Fibroblast of skin of right biceps (primary cell): Measurements from ENCODE around the gene CHST8.
A peak's percentile ranks its signal among the peaks of the same experiment; 100 is the strongest.

Source experiments
- DNase-seq: peaks from one replicate; pipeline ENCODE4 v3.0.0-alpha.2; 2013

The CHST8 gene

DNA sequence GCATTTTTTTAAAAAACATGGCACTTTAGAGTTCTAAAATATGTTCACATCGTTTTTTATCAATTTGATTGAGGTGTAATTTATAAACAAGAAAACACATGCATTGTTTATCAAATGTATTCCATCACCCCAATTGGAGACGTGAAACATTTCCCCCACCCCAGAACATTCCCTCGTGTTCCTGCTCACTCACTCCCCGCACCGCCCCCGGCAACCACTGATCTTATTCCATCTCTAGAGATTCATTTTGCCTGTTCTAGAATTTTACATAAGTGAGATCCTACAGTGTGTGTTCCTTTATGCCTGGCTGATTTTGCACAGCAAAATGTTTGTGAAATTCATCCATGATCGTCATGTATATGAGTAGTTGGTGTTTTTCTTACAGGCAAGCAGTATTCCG is 124.4 kb downstream of the CHST8 start:
- DNase-seq, result no peak

DNA sequence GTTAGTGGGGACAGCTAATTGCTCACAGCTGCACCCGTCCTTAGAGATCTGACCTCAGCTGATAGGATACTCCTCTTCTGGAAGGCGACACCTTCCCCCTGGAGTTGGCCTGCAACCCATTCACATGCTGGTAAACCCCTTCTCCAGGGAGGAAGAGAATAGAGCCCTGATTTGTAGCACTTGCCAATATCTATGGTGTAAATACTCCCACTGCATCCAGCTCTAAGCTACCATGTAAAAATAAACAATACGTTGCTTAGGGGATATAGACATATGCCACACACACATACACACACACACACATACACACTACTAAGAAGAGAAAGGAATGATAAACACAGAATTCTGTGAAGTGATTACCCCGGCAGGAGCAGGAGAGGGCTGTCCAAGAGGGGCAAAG is 125.5 kb downstream of the CHST8 start:
- no peak for DNase-seq

DNA sequence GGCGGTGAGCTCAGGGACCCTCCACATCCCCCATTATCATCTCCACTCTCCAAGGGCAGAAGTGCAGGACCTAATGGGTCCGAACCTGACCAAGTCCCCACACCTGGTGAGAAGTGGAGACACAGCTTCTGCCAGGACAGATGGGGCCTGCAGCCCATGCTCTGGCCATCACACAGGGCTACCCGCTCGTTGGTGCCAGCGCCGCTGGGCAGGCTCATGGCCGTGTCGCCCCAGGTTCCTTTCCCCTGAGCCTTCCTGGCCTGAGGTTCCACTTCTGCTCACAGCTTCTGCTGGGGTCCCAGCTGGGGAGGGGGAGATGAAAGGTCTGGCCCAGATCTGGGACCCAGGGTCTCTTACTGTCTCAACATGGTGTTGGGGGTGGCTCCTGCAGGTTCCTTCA is 126.5 kb downstream of the CHST8 start:
- DNase-seq, result no peak

DNA sequence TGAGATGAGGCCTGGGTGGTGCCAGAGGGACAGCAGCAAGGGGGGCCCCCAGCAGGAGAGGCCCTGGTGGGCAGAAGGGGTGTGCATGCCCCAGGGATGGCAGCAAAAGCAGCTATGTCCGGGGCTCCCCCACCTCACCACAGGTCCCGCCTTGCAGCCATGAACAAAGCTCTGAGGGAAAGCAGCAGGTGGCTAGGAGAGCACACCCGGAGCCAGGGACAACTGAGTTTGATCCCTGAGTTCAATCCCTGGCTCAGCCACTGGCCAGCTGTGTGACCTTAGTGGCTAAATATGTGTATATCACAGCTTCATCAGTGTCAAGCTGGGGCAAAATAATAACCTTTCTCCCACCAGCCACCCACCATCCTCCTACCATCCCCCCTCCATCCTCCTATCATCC is 127.3 kb downstream of the CHST8 start:
- DNase-seq, result no peak

DNA sequence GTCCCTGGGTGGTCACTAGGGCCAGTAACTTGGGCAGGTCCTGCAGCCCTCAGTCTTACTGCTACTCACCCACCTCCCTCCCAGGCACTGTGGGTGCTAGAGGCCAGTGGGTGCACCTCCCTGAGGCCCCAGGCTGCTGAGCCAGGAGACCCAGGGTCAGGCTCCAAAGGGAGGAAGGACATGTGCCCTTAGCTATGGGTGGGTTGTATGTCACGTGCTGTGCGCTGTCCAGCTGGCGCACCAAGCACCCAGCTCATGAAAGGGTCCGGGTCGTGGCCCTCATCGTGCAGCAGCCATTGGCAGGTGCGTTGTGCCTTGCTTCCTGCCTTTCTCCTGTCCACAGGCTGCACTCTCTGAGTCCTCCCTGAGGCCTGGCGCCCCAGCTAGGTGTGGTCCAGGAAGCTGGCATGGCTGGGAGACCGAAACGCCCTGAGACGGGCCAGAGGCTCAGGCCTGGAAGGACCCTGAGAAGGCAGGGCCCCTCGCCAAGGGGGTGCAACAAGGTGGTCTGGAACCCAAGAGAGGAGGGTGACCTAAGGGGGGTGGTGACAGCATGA is 127.9 kb downstream of the CHST8 start:
- DNase-seq, result no peak

DNA sequence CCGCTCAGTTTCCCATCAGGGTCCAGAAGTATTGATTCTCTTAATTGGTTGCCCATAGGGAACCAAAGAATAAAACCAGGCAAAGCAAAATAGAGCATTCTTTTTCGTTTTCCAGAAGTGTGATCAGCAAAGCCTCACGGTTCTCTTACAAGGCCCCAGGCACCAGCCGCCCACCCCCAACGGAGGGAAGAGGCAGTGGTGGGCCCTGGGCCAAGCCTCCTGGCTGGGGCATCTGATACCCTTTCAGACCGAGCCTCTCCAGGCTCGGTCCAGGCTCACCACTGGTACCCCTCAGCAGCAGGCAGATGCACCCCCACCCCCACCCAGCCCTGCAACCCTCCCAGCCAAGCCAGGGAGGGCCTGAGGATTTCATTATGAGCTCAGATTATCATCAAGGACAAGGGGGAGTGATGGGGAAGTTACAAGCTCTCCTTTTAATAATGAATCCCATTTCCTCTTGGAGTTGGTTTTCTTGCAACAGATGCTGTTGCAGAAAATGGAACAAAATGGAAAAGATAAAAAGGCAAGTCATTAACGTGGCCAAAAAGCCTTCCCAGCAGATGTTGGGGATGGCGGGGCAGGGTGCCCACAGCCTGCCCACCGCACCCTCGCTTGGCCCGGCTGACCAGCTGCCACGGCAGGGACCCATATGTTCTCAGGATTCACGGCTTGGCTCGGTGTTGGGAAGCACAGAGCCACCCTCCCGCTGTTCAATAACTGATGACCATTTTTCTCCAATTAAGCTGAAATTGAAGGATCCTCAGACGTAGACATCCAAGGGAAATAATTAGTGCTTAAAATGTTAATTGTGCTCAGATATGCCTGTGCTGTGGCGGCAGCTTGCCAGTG is 129.1 kb downstream of the CHST8 start:
- no peak for DNase-seq

DNA sequence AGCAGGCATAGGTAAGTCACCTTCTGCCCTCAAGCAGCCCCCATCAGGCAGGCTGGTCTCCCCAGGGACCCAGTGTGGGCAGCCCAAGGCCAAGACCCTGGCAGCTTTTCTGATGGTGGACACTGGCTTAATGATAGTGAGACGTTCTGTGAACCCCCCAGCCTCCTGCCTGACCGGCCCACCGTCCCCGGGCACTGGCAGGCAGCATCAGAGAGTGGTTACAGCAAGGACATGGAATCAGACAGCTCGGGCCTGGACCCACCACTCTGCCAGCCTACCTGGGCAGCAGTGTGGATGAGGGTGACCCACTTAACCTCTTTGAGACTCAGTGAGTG is 129.7 kb downstream of the CHST8 start:
- DNase-seq, result no peak

DNA sequence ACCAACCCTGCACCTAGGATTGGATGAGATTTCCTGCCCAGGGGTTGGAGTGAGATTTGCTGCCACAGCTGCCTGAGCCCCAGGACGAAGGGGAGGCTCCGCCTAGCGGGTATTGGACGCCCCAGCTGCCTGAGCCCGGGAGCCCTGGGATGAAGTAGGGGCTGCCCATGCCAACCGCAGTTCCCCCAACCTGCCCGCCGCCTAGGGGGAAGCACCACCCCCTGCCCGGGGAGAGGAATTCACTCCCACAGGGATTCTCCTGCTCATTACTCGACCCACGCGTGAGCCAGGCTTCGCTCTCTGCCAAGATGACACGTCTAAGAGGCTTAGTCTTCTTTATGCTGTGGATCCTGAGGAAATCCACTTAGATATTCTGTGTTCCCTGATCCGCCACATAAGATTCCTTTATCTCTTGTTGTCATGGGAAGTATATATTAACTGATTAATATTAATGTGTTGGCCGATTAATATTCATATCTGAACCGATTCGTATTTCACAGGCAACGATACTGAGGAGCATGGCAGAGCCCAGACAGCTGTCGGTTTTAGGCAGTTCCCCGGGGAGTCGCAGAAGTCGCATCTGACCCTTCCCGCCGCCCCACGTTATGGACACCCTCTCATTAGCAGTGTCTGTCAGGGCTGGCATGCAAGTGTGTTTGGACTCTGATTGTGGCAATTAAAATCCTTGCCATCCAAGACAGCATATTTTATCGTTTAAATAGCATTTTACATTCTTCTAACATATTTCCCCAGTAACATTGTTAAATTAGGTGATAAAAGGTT is 130.5 kb downstream of the CHST8 start:
- no peak for DNase-seq

DNA sequence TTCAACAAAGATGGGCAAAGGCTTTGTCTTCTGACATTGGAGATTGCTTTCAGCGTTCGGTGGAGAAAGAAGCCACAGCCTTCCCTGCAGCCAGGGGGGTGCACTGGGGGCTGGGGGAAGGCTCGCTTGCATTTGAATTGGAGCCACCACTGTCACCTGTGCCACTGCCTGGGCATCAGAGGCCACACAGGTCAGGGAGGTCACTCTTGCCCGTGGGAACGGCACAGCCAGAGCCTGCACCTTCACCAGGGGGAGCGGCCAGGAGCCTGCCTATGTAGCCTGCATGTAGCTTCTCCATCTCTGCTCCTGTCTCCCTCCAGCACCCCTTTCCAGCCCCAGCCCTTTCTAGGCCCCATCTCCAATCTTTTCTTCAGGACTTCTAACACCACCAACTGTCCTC is 131.2 kb downstream of the CHST8 start:
- DNase-seq, result no peak

DNA sequence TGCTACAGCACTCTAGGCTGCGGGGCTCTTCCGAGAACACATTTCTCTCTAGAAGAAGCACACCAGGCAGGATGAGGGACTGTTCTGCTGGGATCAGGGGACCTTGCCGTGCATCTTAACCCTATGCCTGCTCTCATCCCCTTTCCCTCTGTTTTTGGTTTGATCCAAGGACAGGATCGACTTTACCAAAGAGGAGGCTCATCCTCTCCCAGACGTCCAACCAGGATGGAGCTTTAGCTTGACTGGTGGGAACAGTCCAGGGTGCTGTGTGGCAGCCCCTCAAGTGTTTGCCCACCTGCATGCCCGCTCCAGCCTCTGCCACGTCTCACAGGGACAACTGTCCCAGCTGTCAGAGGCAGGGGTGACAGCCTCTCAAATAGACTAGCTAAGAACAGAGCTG is 132.6 kb downstream of the CHST8 start:
- DNase-seq, result no peak

DNA sequence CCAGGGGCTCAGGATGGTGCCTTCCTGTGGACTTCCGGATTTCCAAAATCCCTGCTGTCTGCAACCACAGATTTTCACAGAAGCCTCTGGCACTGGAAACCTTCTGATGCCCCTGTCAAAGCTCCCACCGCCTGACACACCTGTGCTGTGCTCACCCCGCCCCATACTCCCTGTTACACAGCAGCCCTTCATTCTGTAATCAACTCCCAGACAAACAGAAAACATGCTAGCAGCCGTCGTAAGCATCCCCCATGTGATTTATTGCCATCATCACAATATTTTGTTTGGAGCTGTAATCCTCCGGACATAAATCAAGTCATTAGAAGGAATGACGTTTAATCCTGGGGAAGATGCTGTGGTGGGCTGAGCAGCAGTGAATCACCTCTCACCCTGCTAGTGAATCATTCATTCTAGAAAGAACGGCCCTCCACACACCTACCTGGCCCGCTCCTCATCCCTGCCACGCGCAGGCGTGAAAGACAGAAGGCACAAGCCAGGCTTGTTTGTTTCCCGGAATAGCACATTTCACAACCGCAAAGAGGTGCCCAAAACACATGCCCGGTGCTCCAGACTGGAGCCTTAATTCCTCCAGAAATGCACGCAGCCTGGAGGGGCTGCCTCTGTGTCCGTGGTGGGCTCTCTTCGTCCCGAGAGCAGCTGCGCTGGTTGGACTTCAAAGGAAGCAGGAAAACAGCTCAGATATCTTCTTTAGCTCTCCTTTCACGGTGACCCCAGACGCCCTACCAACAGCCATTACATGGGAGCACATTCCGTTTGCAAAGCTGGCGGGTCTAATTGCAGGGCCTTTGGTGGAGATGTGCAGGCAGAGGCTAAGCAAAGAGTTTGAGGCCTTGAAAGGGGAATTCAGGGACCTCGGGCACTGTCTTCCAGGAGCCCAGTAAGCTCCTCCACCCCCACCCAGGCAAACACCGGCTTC is 133.6 kb downstream of the CHST8 start:
- DNase-seq, result no peak

DNA sequence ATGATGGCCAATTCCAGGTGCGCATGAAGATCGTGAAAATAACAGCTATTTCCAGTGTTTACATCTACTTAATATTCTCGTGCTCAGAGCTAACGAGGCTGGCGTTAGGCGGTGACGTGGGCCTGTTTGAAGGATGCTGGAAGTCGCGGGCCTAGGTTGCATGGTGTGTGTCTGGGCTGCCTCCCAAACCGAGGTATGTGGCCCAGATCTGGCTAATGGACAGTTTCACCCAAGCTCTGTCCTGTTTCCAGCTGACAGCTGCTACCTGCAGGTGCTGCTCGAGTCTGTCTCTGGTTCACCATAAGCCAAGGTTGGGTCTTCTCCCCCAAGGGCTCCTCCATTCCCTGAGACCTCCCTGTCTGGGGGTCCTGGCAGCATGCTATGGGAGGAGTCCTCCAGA is 134.4 kb downstream of the CHST8 start:
- DNase-seq, result no peak

DNA sequence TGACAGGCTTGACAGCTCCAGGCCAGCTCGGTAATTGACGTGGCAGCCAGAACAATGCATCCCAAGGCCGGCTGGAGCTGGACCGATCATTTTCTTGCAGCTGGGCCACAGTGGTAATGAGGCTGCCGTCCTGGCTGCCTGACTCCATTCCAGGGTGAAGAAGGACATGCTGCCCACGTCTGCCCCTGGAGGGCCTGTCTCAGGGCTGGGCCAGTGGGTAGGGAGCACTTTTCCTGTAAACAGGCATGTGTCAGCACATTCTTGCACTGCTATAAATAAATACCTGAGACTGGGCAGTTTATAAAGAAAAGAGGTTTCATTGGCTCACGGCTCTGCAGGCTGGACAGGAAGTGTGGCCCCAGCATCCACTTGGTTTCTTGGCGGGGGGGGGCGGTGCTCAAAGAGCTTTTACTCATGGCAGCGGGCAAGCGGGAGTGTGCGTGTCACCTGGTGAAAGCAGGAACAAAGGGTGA is 136.8 kb downstream of the CHST8 start:
- DNase-seq, result no peak

DNA sequence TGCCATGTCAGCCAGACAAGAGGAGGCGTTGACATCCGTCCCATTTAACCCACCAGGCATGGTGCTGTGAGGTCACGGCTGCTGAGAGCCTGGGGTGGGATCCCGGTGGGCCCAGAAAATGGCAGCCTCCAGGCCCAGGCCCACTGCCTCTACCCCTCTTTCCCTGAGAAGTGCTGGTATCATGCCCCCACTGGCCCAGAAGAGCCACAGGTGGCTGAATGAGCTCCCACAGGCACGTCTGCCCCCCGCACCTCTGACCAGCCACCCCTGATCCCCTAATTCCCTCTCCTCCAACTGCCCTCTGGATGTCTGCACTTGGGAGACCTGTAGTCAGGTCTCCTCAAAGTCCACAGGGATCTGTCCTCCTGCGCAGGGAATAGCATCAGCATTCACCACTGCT is 137.6 kb downstream of the CHST8 start:
- no peak for DNase-seq

DNA sequence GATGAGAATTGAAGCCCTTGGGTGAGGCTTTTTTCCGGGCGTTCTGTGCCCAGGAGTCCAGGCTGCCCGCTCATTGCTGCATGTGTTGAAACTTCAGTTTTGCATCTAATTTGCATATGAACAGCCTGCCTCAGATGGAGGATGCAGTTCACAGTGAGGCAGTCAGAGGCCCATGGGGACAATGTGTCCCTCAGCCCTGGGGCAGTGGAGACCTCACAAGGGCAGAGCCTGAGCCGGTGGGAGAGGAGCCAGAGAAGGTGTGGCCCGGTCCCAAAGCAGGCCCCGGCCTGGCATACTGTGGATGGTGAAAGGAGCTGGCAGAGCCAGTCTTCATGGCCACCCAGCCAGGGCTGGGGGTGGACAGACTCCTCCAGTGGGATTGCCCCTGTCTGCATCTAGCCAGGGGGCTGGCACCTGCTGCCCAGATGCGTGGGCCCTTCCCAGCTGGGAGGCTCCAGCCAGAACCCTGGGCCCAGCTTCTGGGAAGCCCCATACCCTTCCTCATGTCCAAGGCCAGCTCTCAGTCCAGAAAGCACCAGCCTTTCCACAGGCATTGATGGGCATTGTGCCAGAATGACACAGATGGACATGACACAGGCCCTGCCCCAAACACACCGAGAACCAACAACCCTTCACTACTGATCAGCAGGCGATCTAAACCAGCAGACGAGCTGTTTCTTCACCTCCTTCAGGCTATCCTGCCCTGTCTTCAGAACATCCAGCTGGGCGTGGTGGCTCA is 142.0 kb downstream of the CHST8 start:
- no peak for DNase-seq

DNA sequence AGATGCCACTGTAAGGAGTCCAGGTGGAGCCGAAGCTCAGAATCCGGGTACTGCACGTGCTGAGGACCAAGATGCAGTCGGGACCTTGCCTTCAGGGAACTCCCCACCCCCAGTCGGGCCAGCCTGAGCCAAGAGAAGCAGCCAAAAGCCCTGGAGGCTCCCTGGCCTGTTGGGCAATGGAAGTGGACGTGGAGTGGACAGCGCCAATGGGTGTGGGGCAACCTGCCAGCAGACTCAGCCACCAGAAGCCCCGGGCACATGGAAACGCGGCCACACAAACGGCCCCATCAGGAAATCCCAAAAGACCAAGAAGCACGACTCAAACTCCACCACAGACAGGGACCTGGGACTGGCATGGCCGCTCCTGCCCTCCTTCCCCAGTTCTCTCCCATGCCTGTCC is 144.9 kb downstream of the CHST8 start:
- DNase-seq, result no peak

DNA sequence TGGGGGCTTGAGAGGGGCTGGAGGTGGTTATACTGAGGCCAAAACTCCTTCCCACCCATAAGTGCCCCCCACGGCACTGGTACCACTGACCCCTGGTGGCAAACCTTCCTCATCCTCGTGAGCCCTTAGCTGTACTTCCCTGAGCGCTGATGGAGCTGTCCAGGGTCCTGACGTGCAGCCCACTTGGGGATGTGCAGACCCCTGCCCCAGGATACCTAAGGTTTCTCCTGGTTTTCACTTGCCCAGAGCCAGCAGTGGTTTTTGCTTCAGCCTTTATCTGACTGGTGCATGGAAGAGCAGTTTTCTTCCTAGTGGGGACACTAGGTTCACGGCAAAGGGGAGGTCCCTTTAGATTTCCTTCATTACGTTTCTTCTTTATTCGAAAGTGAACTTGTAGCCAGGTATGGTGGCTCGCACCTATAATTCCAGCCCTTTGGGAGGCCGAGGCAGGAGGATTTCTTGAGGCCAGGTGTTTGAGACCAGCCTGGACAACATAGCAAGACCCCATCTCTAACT is 146.2 kb downstream of the CHST8 start:
- peak; percentile 36 for DNase-seq

DNA sequence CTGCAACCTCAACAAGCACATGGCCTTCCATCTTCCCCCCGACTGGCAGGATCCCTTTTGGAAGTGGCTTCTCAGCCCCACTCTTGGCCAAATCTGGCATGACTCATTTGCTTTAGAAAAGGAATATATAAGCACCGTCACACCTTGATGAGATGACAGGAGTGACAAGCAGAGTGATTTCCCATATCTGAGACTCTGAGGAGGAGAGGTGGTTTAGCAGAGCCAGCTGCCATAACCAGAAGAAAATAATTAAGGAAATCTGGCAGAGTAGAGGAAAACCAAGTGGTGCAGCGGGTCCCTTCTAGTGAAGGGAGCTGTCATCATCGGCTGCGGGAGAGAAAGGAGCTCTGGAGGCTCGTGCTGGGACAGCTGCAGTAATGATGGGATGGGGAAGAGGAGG is 147.5 kb downstream of the CHST8 start:
- no peak for DNase-seq

DNA sequence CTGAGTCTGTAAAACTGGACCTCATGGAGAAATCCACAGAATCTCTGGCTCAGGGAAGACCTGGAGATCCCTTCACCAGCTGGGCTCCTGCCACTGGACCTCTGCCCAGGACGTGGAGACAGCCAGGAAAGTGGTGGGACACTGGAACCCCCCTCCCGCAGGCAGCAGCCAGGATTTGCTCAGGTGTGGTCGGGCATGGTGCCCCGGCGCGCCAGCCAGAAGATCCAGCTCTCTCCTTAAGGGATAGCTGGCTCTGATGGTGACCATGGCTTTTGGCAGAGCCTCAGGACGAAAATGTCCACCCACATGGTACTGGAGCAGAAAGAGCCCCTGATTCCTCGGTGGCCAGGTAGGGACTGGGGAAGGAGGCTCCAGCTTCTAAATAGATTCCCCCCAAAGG is 148.4 kb downstream of the CHST8 start:
- DNase-seq, result no peak

DNA sequence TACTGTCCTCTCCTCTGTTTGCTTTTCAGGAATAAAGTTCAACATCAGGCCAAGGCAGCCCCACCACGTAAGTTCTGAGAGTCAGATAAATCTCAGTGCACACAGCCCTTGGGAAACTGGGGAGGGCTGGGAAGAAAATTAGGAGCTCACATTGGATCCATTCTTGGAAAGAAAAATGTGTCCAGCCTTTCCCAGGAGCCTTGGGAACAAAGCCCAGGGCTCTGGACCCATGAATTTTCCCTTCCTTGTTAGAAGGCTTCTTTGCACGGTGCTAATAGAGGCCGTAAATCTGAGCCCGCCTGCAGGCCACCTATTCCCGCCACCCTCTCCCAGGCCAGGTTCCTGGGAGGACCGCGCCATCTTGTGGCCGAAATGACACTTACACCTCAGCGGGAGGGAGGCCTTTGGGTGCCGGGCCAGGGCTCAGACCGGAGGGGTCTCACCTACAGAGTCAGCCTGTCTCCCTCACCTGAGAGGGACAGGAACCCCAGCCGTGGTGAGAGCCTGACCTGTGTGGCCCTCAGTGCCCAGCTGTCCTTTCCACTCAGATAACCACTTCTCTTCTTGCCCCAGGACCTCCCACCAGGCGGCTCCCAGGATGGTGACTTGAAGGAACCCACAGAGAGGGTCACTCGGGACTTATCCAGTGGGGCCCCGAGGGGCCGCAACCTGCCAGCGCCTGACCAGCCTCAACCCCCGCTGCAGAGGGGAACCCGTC is 149.8 kb downstream of the CHST8 start:
- DNase-seq, result peak; percentile 54
